Urothelium cell line (cell line): Measurements from ENCODE around the gene FERMT2.
A peak's percentile ranks its signal among the peaks of the same experiment; 100 is the strongest.
"Not testable (repeated sequence)": the region's sequence is repeated elsewhere in the genome, so short reads cannot be mapped to it uniquely, and the experiment has no call there.

Experiments used
- DNase-seq: peaks from one replicate; pipeline ENCODE4 v3.0.0; 2011; ENCODE audit warnings: low spot score, mixed read lengths
- FAIRE-seq: peaks from 2 replicates; lab custom pipeline; 2011; peaks lifted over from hg19 to GRCh38; lab: Jason Lieb, UNC

FERMT2 gene

DNA sequence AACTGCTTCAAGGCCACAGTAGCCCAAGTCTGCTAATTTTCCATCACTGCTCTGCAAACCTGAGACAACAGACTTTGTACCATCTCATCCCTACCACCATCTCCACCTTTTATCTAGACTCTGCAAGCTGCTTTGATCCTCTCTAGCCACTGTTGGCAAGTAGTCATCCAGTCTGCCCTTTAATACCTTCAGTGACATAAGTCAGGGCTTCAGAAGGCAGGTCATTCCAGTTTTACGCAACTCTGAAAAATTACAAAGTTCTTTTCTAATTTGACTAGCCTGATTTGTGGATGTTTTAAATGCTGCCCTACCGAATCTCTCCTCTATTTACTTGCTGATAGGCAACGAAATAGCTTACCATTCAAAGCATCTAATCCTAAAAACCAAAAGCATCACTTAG, 2.8 kb downstream of the FERMT2 start:
- no peak for DNase-seq
- no peak for FAIRE-seq

DNA sequence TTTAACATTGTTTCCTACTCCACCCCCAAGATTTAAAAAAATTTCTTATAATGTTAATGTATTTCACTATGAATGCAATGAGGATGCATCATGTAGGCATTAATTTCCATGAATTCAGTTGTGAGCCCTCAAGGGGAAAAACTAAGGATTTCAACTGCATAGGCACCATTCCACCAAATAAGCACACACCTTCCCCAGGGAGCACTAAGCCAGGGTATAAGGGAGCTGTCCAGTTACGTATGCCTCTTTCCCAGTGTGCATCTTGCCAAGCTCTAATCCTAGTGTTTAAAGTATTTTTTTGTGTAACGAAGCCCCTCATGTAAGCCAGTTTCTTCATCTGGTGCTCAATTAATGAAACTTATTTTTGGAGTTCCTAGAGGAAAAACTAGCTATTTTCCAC, 6.6 kb downstream of the FERMT2 start:
- no peak for FAIRE-seq
- no peak for DNase-seq

DNA sequence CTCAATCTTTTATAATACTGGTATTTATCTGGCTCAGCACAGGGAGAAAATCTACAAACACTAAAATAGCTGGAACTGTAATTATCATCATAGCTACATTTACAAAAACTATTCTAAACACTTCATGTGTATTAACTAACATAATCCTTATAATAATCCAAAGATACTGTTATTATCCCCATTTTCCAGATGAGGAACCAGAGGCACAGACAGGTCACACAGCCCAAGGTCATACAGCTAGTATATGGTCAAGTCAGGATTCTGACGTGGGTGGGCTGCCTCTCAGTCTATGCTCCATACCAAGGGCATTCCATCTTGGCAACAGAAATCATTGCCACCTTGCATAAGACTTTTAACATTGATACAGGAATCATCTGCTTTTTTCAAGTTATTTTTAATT, 11.4 kb downstream of the FERMT2 start:
- FAIRE-seq (no peak), DNase-seq (no peak)

- no peak for DNase-seq
- FAIRE-seq = peak; percentile 52
These were observed 13.0 kb downstream of the FERMT2 start for GRCh38 chr14:52937869-52938268.

GRCh38 chr14:52937306-52937705, 13.5 kb downstream of the FERMT2 start:
- DNase-seq (no peak), FAIRE-seq (peak; percentile 66)

DNA sequence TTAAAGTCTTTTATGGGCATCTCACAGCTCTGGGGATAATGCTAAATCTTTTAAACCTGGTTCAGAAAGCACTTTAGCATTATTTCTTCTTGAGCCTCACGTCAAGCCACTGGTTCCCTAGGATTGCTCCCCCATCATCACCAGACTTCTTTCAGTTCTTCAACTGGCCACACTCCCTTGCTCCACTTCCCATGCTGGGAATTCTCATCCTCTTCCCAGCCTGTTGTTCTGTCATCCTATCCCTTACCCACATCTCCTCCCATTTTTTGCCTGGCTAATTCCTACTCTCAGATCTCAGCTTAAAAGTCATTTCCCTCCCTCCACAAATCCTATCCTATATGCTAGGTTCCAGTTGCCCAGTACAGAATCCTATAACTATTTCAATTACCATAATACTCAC, 14.4 kb downstream of the FERMT2 start:
- peak; percentile 32 for FAIRE-seq
- DNase-seq = no peak

DNA sequence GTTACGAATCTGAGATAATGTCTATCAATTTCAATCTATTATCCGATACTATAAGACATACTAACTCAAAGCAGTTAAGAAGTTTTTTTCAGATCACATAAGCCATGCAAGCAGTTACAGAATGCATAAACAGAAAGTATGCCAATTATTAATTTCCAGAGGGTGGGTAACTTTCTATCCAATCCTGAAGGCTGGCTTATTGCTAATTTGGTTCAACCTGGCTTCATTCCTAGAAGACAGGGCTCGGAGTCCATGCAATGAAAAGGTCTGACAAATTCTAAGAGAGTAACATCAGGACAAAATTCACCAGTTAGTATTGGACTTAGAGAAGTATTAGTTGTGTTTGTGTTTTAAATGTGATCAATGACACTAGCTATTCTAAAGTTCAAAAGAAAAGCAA, 15.0 kb downstream of the FERMT2 start:
- FAIRE-seq = no peak
- no peak for DNase-seq

GRCh38 chr14:52934762-52935161, 16.1 kb downstream of the FERMT2 start:
- FAIRE-seq = no peak

GRCh38 chr14:52929192-52929807, 21.6 kb downstream of the FERMT2 start:
- peak; percentile 55 for FAIRE-seq
- no peak for DNase-seq

More at GRCh38 chr14:52934762-52935161, 16.1 kb downstream of the FERMT2 start:
- no peak for DNase-seq

DNA sequence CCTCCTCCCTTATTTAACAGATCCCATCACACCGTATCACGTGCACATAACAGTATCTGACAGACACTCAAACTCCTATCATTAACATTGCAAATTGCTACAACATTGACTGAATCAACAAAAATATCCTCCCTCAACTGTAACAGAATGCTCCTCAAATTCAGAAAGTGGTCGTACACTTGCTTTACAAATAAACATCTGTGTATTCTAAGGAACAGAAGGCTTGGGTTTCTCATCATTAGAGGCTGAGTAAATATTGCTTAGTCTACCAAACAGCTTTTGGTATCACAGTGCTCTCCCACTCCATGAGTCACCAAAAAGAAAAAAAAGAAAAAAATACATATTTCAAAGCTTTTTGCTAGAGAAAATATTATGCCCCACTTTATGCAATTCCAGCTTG, 23.9 kb downstream of the FERMT2 start:
- DNase-seq (no peak), FAIRE-seq (no peak)

- no peak for DNase-seq
- peak; percentile 73 for FAIRE-seq
These were observed 26.8 kb downstream of the FERMT2 start for GRCh38 chr14:52923902-52924575.

GRCh38 chr14:52922656-52923055, 28.2 kb downstream of the FERMT2 start:
- peak; percentile 82 for FAIRE-seq
- DNase-seq = no peak

- DNase-seq (no peak), FAIRE-seq (no peak)
These were observed 28.8 kb downstream of the FERMT2 start for GRCh38 chr14:52922059-52922458.

- peak; percentile 56 for FAIRE-seq
- not testable (repeated sequence) for DNase-seq
These were observed 30.4 kb downstream of the FERMT2 start for GRCh38 chr14:52920411-52920810.

DNA sequence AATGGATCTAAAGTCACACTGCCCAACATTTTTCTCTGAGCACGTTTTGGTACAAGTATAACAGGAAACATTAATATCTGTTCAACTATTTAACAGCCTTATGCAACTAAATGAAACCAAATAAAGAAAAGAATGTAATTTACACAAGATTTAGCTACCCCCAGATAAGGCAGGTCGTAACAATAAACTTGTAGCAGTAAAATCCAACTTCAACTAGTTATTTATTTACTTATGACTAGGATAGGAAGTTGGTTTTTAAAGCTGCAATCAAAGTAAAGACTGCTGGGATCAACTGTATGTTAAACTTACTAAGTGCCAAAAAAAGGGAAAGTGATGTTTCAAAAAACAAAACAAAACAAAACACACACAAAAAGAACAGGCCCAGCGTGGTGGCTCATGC, 30.9 kb downstream of the FERMT2 start:
- DNase-seq (no peak), FAIRE-seq (no peak)

GRCh38 chr14:52918486-52918885, 32.4 kb downstream of the FERMT2 start:
- DNase-seq = no peak

DNA sequence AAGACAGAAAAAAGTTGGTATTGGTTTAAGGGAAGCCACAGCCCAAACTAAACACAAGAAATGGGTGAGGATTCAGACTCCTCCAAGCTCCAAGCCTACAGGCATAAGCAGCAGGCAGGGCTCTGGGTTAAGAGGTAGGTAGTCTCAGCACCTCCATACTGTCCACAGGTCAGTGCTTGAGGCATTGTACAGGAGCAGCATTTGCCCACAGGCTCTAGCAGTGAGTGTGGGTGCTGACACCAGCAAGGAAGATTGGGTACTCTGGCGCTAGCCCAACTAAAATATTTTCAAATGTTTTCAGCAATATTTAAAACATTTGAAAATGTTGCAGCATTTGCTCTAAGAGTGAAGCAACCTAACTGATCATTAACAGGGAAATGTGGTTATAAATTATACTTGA, 33.1 kb downstream of the FERMT2 start:
- no peak for DNase-seq
- no peak for FAIRE-seq

More at GRCh38 chr14:52918486-52918885, 32.4 kb downstream of the FERMT2 start:
- no peak for FAIRE-seq

- no peak for DNase-seq
- no peak for FAIRE-seq
These were observed 36.6 kb downstream of the FERMT2 start for GRCh38 chr14:52914295-52914694.

DNA sequence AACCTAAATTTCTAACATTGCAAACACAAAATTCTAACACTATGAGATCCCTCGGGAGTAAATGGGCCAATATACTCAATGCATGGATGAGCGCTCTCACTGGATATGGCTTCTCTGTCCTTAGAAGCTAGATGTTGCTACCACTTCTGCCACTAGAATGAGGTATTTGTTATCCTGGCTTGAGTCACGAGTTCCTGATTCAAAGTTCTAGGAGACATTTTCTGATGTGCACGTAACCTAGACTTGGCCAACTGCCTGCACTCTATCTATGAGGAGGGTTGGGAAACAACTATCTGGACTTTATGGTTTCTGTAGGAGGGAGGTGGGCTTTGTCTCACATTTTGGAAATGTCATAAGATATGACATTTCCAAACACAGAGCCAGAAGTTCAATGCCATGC, 37.6 kb downstream of the FERMT2 start:
- DNase-seq = no peak
- peak; percentile 20 for FAIRE-seq

DNA sequence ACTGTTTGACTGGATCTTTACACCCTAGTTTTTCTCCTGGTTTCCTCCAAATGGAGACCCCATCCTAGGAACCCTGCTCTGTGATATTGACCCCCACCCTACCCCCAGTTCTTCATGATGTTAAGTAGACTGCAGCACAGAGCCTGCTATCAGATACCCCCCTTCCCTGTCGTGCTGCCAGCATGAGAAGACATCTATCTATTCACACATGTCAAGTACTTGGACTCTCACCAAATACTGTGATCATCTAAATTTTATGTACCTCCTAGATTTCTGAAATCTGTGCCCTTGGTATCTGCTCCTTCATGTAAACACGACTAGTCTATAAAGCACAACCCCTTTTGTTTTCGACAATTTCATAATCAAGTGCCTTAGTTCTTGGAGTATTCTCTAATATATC, 38.9 kb downstream of the FERMT2 start:
- DNase-seq (no peak), FAIRE-seq (no peak)

- FAIRE-seq (no peak), DNase-seq (no peak)
These were observed 40.3 kb downstream of the FERMT2 start for GRCh38 chr14:52910572-52910971.

- FAIRE-seq = peak; percentile 93
- DNase-seq = no peak
These were observed 42.9 kb downstream of the FERMT2 start for GRCh38 chr14:52907949-52908348.
